NT2/D1 (cell line): ENCODE results near the gene HERPUD2.

Source experiments
- SUZ12 ChIP-seq: IDR thresholded peaks from 2 replicates; pipeline ENCODE4 v1.6.1; 2011; ENCODE audit not compliant: insufficient read length, insufficient read depth; ENCODE audit errors: extremely low read depth
- YY1 ChIP-seq: IDR thresholded peaks from 2 replicates; pipeline ENCODE4 v1.6.1; 2011; ENCODE audit not compliant: insufficient read length, insufficient read depth
- ZNF274 ChIP-seq: IDR thresholded peaks from 2 replicates; pipeline ENCODE4 v1.6.1; 2011; ENCODE audit warnings: mild to moderate bottlenecking, low read depth, low read length

DNA sequence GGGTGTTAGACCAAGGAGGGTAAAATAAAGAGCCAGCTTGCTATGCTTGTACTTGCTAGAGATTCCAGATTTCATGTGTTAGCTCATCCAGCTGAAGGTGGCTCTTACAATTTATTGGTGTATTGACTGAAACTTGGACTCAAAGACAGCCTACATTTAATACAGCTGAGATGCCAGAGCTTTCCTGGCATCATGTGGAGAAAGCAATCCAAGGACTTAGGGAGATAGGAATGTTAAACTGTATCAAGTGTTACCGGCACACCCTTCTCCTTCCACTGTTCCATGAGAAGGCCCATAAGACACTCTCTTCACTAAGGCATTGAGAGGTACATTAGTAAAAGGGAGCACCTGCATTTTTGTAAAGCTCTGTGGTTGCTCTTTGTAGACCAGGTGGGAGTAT lies 9.3 kb upstream of the HERPUD2 start:
- no peak for TF ChIP-seq ZNF274
- no peak for TF ChIP-seq SUZ12
- TF ChIP-seq YY1, result no peak
